Daoy (cell line): Measurements from ENCODE around the gene ARX. TPM values are rescaled to one million over a fixed set of nuclear protein-coding genes. Genes with fewer than 3 reads are reported as not detected.
A peak's percentile ranks its signal among the peaks of the same experiment; 100 is the strongest.

Experiments
- DNase-seq: peaks from one replicate; pipeline ENCODE4 v3.0.0-alpha.2; 2015; ENCODE audit warnings: low read depth
- total RNA-seq: library from RNA; depleted of rRNA; stranded (reverse); fragments of >200 nt; shearing (Covaris generic); gene quantifications from 2 replicates; pipeline ENCODE4 v1.2.3, GENCODE V29; 2014

Gene ARX
- total RNA-seq, 1 experiment from 2014 or later: not detected

- DNase-seq: no peak
Observed at GRCh38 chrX:25001808-25002660, 13.7 kb downstream of the ARX start.

DNA sequence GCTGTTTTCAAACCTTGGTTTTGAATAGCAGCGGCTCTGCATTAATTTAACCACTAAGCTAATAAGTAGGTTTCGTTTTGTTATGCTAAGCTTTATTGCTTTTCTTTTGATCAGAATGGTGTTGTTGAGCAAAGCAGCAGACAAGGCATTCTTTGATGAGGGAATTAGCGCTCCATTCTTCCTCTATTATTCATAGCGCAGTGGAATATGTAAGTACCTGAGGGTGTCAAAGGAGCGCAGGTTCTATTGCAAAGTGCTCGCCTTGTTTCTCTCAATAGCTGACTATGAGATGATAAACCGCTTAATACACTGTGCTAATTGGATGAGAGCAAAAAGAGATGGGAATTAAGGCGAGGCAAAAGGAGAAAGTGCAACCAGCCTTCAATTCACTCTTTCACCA, 16.3 kb downstream of the ARX start:
- no peak for DNase-seq

DNA sequence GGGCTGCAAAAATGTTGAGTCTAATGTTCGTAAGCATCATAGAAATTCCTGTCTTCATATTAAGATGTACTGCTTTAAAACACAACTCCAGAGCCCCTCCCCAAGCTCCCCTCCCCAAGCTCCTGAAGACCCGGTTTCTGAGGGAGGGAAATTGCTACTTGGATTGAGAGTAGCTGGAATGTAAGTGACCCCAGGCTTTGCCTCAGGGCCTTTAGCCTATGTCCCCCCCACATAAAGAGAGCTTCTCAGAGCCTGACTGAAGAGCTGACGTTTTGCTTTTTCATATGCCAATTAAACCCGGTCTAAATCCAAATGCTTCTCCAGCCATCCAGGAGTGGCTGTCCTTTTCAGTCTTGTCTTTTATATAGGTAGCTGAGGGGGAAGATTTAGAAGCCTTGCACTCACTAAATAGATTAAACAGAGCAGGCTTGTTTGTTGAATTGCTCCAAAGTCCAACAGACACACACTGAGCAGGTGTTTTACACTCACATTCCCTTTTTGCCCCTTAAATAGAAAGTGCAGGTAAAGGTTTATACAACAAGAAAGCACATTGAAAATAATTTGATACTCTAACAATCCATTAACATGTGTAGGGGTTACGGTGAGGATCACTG, 19.6 kb downstream of the ARX start:
- DNase-seq: no peak

GRCh38 chrX:24993879-24994278, 21.9 kb downstream of the ARX start:
- DNase-seq: no peak

DNA sequence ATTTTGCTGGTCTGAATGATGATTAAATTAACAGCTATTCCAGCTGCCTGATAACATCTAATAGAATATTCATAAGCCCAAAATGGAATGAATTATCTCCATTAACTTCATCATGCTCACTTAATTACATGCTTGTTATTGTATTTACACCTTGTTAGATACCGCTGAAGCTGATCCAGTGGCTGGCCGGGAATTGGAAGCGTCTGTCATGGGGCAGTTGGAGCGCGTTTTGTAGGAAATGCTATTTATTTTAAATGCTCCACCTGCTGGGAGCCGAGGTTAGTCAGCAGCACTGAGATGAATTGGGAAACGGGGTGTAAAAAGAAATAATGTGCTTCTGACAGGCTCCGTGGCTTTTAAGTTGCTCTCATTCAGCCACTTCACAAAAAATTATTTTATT, 25.2 kb downstream of the ARX start:
- DNase-seq: no peak

GRCh38 chrX:24988314-24988713, 27.5 kb downstream of the ARX start:
- no peak for DNase-seq

DNA sequence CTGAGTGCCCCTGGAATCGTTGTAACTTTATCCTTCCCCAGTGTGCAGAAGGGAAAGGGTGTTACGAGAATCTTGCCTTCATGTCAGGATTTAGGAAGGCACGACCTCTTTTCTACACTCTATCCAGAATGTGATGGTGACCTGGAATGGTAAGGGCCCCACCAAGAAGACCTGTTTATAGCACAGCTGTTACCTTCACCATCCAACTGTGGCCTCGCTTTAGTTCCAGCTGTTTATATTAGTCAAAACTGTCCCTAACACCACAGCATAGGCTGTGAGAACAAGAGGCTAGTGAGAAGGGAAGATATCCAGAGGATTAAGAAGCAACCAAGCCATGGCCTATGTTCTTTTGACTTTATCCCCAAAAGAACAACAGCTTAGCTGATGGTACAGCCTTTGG, 28.0 kb downstream of the ARX start:
- no peak for DNase-seq

DNA sequence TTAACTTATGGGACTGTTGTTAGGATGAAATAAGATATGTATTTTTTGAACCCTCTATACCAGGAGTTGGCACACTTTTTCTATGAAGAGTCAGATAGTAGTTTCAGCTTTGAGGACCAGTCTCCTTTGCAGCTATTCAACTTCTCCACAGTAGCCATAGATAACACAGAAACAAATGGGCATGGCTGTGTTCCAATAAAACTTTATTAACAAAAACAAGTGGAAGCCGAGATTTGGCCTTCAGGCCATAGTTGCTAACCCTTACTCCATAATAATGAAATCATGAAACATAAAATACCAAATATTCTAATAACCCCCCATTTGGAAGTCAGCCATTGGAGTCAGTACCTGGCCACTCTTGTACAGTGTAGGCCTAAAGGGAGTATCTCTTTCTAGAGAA, 30.6 kb downstream of the ARX start:
- no peak for DNase-seq

DNA sequence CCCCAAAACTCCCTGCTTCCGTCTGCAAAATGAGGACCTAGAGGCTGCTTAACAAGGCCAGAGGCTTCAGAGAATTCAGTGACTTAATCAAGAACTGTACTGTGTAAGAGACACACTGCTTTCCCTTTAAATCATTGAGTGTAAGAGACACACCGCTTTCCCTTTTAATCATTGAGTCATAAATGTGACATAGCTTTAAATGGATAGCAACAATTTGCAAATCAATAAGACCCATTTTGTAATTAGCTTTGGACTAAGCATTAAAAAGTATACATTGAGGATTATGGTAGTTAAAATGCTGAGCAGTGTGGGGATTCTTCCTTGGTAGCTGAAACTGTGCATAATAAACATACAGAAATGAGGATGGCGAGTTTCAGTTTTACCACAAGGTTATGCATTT, 31.8 kb downstream of the ARX start:
- DNase-seq: no peak

DNA sequence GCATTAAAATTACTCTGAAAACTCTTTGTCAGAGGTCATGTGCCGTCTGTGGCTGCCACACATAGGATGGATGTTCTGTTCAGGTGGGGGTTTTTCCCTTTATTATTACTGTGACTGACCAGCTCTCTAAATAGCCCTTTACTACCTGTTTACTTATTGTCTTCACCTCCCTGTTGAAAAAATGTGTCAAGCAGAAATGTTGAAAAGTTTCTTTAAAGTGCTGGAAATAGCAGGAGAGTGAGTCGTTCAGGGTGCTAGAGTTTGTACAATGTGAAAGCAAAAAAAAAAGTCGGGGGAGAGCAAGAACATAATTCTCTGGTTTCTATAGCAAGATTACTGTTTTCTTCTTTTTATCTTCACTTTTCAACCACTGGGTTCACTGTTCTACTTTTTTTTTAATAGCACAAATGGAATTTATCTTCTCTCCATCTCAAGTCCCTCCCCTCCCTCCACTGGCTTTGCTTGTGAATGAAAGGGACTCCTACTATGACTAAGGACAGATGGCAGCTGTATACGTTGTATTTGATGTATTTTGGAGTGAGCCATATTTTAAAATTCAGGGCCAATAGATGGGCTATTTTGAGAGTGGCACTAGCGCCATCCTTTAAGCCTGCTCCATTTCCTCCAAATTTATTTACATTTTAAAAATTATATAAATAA, 33.3 kb downstream of the ARX start:
- DNase-seq: no peak

- DNase-seq: no peak
Observed at GRCh38 chrX:24981030-24981429, 34.7 kb downstream of the ARX start.

GRCh38 chrX:24979081-24979480, 36.7 kb downstream of the ARX start:
- DNase-seq: no peak

- no peak for DNase-seq
Observed at GRCh38 chrX:24969812-24970211, 46.0 kb downstream of the ARX start.

DNA sequence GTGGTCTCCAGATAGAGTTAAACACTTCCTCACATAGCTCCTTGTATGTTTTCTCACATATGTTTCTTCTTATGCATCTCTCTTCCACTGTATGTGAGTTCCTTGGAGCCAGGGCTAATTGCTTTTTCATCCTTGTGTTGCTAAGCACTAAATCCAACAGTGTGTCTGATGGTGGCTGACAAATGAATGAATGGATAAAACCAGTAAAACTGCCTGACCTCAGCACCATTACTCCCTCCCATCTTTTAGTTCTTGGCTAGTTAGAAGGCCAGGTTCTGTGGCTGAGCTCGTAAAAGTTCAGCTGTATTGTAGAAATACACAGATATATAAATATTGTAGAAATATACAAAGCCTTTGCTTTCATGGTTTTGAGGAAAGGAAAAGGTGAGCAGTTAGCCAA, 50.4 kb downstream of the ARX start:
- DNase-seq: no peak

- peak; percentile 4 for DNase-seq
Observed at GRCh38 chrX:24963823-24964222, 51.9 kb downstream of the ARX start.

DNA sequence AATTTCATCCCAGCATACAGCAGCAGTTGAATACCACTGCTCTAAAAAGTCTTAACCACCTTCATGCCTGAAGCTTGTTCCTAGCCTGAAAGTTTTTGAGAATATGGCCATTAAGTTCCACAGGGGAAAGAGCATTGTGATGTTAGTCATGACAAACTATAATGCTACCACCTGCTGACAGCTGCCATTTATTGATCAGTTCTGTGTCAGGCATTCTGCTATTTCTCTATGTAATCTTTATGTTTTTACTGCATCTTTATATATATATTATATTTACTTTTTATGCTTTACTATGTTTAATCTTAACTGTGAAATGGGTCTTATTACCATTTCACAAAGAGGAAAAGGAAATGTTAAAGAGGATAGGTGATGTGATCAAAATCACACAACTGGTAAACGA, 54.0 kb downstream of the ARX start:
- no peak for DNase-seq

DNA sequence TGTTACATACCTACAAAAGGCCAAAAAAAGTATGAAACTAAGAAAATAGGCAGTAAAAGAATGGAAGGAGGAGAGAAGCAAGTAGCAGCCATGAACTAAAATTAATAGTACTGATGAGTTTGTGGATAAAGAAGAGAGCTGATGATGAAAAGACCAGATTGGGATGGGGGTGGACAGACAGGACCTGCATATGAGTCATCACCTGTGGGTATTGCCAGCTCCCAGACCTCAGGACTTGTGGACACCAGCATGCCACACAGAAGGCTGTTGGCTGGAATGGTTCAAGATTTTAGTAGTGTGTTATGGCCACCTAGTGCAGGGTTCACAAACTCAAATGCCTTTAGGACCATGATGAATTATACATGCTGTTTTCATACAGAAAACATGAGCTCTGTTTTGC, 58.9 kb downstream of the ARX start:
- DNase-seq: peak; percentile 2

- no peak for DNase-seq
Observed at GRCh38 chrX:24955372-24955930, 60.3 kb downstream of the ARX start.

- DNase-seq: no peak
Observed at GRCh38 chrX:24954732-24955131, 61.0 kb downstream of the ARX start.
